Tibial nerve (tissue), 3 donors: ENCODE data around the gene GRPEL1.

Experiments used
- CTCF ChIP-seq, 5 experiments: fragments of 200-600 bp in 3 of 5; fragments of 450-650 bp in 2 of 5; sonication (generic) in 3 of 5; IDR thresholded peaks; one replicate each; pipeline ENCODE4 v1.5.1; 2016 to 2019; ENCODE audit warnings: antibody characterized with exemption in 5 of 5, mild to moderate bottlenecking in 3 of 5, moderate library complexity in 2 of 5
- POLR2A ChIP-seq, 2 donors: fragments of 450-650 bp; IDR thresholded peaks; one replicate each; pipeline ENCODE4 v1.6.1; 2017; ENCODE audit warnings: antibody characterized with exemption in 2 of 2, mild to moderate bottlenecking in 2 of 2, moderate library complexity in 2 of 2

- TF ChIP-seq POLR2A (IDR thresholded peaks at IDR 0.05) (no peak), CTCF (IDR thresholded peaks at IDR 0.05) (no peak)
Measured at GRCh38 chr4:7115557-7116340, 47.9 kb upstream of the GRPEL1 start.
